PFSK-1 (cell line): ENCODE measurements around the gene ACTN1.

Source experiments
- FOXP2 ChIP-seq: optimal IDR thresholded peaks from 2 replicates; pipeline ENCODE3; 2011; ENCODE audit warnings: borderline replicate concordance, control low read depth, inconsistent platforms; ENCODE audit not compliant: insufficient read depth; ENCODE audit errors: extremely low read length, extremely low read depth
- POLR2AphosphoS5 ChIP-seq: IDR thresholded peaks from 2 replicates; pipeline ENCODE4 v1.6.1; 2012; ENCODE audit warnings: low read depth, mild to moderate bottlenecking, control low read depth, low read length, moderate library complexity
- SIN3A ChIP-seq: IDR thresholded peaks from 2 replicates; pipeline ENCODE4 v1.6.1; 2012; ENCODE audit warnings: mild to moderate bottlenecking, low read length, moderate library complexity, borderline replicate concordance; ENCODE audit not compliant: insufficient read depth
- TAF1 ChIP-seq: IDR thresholded peaks from 2 replicates; pipeline ENCODE4 v1.6.1; 2012; ENCODE audit warnings: low read length, control low read depth, borderline replicate concordance; ENCODE audit not compliant: insufficient read depth
- TF ChIP-seq, protein P1 (sequence below), 2 experiments: IDR thresholded peaks; 2 replicates each; pipeline versions ENCODE4 v1.6.1 to v1.8.0; 2011 to 2012; ENCODE audit warnings: low read depth in 2 of 2, low read length in 2 of 2, control low read depth in 1 of 2, inconsistent platforms in 1 of 2, mild to moderate bottlenecking in 1 of 2, moderate library complexity in 1 of 2; ENCODE audit not compliant: insufficient read depth in 1 of 2

ACTN1 gene

GRCh38 chr14:68950111-68950510, 29.0 kb downstream of the ACTN1 start:
- TF ChIP-seq, protein P1, sequence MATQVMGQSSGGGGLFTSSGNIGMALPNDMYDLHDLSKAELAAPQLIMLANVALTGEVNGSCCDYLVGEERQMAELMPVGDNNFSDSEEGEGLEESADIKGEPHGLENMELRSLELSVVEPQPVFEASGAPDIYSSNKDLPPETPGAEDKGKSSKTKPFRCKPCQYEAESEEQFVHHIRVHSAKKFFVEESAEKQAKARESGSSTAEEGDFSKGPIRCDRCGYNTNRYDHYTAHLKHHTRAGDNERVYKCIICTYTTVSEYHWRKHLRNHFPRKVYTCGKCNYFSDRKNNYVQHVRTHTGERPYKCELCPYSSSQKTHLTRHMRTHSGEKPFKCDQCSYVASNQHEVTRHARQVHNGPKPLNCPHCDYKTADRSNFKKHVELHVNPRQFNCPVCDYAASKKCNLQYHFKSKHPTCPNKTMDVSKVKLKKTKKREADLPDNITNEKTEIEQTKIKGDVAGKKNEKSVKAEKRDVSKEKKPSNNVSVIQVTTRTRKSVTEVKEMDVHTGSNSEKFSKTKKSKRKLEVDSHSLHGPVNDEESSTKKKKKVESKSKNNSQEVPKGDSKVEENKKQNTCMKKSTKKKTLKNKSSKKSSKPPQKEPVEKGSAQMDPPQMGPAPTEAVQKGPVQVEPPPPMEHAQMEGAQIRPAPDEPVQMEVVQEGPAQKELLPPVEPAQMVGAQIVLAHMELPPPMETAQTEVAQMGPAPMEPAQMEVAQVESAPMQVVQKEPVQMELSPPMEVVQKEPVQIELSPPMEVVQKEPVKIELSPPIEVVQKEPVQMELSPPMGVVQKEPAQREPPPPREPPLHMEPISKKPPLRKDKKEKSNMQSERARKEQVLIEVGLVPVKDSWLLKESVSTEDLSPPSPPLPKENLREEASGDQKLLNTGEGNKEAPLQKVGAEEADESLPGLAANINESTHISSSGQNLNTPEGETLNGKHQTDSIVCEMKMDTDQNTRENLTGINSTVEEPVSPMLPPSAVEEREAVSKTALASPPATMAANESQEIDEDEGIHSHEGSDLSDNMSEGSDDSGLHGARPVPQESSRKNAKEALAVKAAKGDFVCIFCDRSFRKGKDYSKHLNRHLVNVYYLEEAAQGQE (IDR thresholded peaks at IDR 0.05; ENCODE audit: insufficient read depth in 1 of 2, low read depth in 2 of 2, low read length in 2 of 2): no peak
- no peak for TF ChIP-seq FOXP2
- TF ChIP-seq TAF1: no peak
- TF ChIP-seq SIN3A: no peak
- TF ChIP-seq POLR2AphosphoS5: no peak

- TF ChIP-seq FOXP2 (no peak), TAF1 (no peak), POLR2AphosphoS5 (no peak), SIN3A (no peak)
- TF ChIP-seq, protein P1 (IDR thresholded peaks at IDR 0.05; ENCODE audit: insufficient read depth in 1 of 2, low read depth in 2 of 2, low read length in 2 of 2): no peak
Observed at GRCh38 chr14:68949601-68949965, 29.5 kb downstream of the ACTN1 start.

DNA sequence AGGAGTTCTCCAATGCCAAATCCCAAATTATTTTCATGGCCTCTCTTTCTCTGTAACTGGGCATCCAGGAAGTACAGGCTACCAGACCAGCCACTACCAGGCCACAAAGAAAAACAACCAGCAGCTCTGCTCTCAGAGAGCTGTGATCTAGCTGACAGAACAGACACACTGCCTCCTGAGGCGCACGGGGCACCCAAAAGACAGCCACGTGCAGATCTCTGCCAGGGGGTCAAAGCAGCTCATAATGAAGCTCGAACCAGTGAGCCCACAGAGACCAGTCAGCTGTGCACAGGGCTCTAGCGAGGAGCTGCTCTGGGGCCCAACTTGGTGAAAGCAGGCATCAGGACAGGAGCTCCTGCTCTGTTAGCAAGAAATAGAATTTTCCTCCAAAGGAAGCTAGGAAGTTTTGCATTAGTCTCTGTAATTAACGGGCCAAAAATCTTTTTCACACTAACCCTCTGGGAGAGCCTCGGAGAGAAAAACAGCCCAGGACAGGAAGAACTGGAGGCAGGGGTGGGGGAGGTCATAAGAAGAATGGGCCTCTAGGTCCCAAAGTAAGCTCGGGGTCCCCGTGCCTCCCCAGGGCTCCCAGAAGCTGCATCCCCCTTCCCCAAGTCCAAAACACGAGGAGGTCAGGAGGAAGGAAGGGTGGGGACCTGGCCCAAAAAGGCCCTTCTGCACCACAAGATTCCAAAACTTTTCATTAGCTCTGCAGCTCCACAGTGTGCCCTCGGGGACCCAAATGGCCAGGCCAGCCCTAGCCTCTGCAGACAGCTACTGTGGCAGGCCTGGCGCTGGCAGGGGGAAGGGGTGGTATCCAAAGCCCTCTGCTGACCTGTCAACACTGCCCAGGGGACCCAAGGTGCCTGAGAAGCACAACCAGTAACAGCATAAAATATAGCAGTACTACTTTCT, 30.2 kb downstream of the ACTN1 start:
- TF ChIP-seq SIN3A: no peak
- TF ChIP-seq FOXP2: no peak
- TF ChIP-seq, protein P1 (IDR thresholded peaks at IDR 0.05; ENCODE audit: insufficient read depth in 1 of 2, low read depth in 2 of 2, low read length in 2 of 2): no peak
- TF ChIP-seq TAF1: no peak
- TF ChIP-seq POLR2AphosphoS5: no peak

GRCh38 chr14:68947802-68948201, 31.3 kb downstream of the ACTN1 start:
- TF ChIP-seq, protein P1 (IDR thresholded peaks at IDR 0.05; ENCODE audit: insufficient read depth in 1 of 2, low read depth in 2 of 2, low read length in 2 of 2): no peak
- TF ChIP-seq SIN3A: no peak
- TF ChIP-seq FOXP2: no peak
- TF ChIP-seq TAF1: no peak
- TF ChIP-seq POLR2AphosphoS5: no peak
